ENCODE measurements around the gene MAB21L4.

Gene MAB21L4

GRCh38 chr2:240894006-240894405, 1.9 kb downstream of the MAB21L4 start:
- no peak for DNase-seq

- DNase-seq = no peak
These were observed 2.6 kb downstream of the MAB21L4 start for GRCh38 chr2:240893363-240893844.

GRCh38 chr2:240892925-240893324, 3.0 kb downstream of the MAB21L4 start:
- no peak for DNase-seq

DNA sequence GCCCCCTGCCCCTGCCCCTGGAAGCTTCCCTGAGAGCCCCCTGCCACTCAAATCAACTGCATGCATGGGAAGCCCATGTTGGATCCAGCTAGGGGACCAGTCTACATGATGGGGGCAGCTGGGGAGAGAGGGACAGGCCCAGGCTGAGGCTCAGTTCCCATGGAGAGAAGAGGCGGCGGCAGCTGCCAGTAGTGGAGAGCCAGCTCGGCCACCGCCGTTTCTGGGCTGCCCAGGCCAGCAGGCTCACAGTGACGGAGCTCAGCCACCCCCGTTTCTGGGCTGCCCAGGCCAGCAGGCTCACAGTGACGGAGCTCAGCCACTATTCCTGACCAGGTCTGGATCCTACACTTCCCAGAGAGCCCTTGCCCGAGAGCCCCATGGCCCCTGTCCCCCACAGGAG, 3.6 kb downstream of the MAB21L4 start:
- DNase-seq = no peak

DNA sequence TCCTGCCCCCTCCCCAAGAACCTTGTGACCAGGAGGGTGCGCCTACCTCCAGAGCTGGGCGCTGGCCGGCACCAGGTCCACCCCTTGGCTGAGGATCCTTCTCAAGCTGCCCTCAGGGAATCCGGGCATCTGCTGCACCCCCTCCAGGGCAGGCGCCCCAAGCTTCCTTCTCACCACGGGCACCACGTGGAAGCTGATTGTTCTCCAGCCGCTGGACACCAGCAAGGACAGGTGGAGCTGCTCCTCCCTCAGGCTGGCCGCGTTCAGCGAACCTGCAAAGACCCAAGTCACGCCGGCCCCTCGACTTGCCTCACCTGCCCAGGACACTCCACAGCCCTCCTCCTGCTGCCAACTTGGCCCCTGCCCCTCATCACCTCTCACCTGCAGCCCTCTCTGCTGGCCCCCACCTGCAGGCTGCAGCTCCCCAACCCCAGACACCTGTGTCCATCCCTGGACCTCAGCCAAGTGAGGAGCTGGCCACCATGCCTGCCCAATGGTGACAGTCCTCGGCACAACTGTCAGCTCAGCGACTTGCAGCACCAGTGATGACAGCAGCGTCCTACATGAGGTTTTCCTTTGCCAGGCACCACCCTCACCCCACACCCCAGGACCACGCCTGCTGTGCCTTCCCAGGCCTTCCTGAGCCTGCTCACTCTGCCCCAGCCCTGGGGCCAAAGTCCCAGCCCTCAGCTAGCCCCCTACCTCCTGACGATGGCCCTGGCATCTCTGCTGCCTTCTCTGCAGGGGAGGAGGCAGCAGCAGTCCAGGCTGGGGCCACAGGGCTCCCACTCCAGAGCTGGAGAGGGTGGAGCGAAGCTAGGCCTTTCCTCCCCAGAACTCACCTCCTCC, 4.2 kb downstream of the MAB21L4 start:
- DNase-seq = no peak

DNA sequence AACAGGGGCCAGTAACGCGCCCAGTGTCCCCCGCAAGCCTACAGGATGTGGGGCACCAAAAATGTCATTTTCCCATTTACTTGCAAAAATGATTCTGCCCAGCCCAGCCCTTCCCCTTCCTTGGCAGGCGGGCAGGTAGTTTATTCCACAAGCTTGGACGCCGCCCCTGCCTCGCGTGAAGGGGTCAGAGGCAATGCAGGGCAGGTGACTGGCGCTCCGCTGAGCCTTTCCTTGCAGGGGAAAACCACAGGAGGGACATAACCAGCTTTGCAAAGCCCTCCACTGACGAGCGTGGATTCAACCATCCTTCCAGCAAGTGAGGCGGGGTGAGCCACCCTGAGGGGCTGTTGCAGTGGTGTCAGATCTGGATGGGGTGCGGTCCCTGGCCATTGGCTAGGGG, 5.3 kb downstream of the MAB21L4 start:
- DNase-seq = no peak

GRCh38 chr2:240889601-240890560, 6.1 kb downstream of the MAB21L4 start:
- DNase-seq = no peak

GRCh38 chr2:240888890-240889573, 6.9 kb downstream of the MAB21L4 start:
- DNase-seq = no peak

GRCh38 chr2:240888130-240888889, 7.6 kb downstream of the MAB21L4 start:
- DNase-seq = no peak

DNA sequence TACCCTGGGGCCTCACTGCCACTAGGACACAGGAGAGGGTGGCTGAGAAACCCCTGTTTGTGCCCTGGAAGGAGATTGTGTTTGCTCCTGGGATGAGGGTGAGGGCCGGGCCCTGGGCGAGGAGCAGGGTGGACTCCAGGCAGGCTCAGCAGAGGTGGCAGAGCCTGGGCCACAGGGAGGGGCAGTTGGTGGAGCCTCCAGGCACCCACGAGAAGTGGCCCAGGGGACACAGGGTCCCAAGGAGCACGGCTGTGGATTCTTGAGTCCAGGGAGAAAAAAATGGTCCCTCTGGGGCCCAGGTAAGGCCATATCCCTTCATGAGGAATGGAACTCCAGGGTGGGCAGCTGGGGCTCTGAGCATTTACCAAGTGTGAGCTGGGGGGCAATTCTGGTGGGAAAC, 8.3 kb downstream of the MAB21L4 start:
- no peak for DNase-seq

- no peak for DNase-seq
These were observed 9.0 kb downstream of the MAB21L4 start for GRCh38 chr2:240886678-240887609.

DNA sequence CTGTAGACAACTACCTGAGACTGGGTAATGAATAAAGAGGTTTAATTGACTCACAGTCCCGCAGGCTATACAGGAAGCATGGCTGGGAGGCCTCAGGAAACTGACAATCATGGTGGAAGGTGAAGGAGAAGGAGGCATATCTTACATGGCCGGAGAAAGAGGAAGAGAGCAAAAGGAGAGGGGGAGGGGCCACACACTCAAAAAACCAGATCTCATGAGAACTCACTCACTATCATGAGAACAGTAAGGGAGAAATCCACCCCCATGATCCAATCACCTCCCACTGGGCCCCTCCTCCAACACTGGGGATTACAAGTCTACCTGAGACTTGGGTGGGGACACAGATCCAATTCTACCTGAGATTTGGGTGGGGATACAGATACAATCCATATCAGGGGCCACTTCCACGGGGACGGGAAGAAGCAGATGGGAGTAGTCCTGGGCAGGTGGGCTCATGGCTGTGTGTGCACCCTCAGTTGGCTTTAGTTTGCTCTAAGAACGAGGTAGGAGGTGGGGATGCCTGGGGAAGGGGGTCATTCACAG, 9.9 kb downstream of the MAB21L4 start:
- no peak for DNase-seq

GRCh38 chr2:240885566-240885965, 10.4 kb downstream of the MAB21L4 start:
- DNase-seq = no peak

GRCh38 chr2:240884745-240885144, 11.2 kb downstream of the MAB21L4 start:
- DNase-seq = no peak

DNA sequence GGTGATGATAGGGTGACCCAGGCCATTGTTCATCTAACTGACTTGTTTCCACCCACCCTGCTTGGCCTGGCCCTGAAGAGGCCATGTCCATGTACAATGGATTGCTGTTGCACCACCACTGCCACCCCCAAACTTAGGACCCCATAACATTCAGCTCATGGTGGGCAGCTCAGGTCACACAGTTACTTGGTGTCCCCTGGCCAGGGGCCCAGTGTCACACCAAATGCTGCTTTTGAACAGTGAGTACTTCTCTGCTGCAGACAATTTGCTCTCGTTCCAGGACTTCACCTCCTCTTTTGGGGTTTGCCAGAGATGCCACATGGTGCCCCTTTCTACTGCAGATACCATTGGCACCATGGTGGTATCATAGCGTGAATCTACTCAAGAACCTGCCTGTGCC, 11.7 kb downstream of the MAB21L4 start:
- DNase-seq = no peak

DNA sequence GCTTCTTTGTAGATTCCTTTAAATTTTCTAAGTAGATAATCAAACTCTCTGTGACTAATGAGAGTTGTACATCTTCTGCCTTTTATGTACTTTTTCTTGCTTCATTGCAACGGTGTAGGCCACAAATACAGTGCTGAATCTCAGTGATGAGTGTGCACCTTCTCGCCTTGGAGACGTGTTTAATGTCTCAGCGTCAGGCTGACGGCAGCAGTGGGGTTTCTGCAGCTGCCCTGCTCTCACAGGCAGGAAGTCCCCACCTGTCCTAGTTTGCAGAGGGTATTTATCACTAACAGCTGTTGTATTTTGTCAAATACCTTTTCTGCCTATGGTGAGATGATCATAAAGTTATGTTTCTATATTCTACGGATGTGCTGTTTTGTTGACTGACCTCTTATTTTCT, 14.0 kb downstream of the MAB21L4 start:
- no peak for DNase-seq

GRCh38 chr2:240879105-240879504, 16.9 kb downstream of the MAB21L4 start:
- no peak for DNase-seq

DNA sequence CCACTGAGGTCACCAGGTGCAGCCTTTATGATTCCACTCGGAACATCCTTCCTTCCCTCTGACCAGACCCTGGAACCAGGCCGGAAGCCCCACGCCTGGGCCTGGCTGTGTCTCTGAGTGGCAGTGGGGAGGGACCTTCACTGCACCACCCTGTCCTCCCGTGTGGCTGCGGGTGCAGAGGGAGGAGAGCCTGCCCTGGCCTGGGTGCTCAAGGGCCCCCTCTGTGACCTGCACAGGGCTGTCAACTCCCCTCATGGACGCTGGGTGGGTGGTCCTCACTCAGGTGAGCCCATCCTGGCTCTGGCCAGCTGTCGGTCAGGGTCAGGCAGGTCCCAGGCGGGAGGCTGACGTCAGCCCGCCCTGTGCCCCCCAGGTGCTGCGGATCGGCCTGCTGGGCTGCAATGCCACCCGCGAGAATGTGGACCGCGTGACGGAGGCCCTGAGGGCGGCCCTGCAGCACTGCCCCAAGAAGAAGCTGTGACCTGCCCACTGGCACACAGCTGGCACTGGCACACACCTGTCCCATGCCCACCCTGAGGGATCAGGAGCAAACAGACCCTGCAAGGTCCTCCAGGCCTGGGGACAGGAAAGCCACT, 17.5 kb downstream of the MAB21L4 start:
- no peak for DNase-seq

DNA sequence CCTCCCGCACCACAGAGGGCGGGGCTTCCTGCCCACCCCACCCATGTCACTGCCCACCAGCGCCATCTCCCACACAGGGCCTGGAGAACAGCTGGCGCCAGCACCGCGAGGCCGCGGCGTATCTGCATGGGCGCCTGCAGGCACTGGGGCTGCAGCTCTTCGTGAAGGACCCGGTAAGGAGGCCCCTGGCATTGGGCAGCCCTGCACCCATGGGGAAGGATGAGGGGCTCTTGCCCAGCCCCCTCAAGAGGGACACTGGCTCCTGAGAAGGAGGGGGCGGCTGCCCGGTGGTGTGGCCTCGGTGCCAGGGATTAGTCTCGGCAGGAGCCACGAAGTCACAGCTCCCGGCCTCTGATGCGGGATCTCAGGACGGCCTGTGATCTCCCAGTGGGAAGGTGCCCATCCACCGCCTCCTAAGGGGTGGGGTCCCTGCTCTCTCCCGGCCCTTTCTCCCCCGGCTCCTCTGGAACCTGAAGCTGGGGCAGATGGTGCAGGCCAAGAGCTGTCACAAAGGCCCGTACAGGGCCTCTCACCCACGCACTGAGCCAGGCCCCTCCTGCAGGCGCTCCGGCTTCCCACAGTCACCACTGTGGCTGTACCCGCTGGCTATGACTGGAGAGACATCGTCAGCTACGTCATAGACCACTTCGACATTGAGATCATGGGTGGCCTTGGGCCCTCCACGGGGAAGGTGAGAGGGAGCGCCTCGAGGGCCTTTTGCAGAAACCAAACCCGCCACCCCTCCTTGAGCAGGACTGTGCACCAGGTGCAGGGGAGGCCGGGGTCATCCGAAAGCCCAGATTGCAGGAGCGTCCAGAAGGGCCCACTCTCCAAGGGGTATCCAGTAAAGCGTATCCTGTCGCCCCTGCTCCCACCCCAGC, 18.3 kb downstream of the MAB21L4 start:
- DNase-seq = no peak
